Neural cell (in vitro differentiated cells): ENCODE results near the gene C1orf105. TPM values are rescaled to one million over a fixed set of nuclear protein-coding genes. Genes with fewer than 3 reads are reported as not detected.

ENCODE experiments used
- H2AFZ ChIP-seq: fragments of 200-600, 300-800 bp; sonication (generic), shearing (Covaris generic); 2 replicates; pipeline ENCODE4 v1.6.0; 2014; ENCODE audit warnings: low read depth, mild to moderate bottlenecking, antibody characterized with exemption, low read length, moderate library complexity
- H3F3A ChIP-seq: fragments of 200-600 bp; shearing (Covaris generic); 2 replicates; pipeline ENCODE4 v1.6.1; 2016; ENCODE audit warnings: mild to moderate bottlenecking, moderate library complexity, mixed read lengths, antibody characterized with exemption, low read length; ENCODE audit not compliant: insufficient read depth, poor library complexity, severe bottlenecking
- H3K27ac ChIP-seq: fragments of 200-600, 300-800 bp; sonication (generic), shearing (Covaris generic); 2 replicates; pipeline ENCODE4 v1.5.1; 2014; ENCODE audit warnings: mild to moderate bottlenecking, low read length, moderate library complexity
- H3K27me3 ChIP-seq: fragments of 300-800, 200-600 bp; sonication (generic), shearing (Covaris generic); 2 replicates; pipeline ENCODE4 v1.6.0; 2014; ENCODE audit warnings: mild to moderate bottlenecking, low read depth, low read length, moderate library complexity; ENCODE audit not compliant: insufficient read depth
- H3K36me3 ChIP-seq: fragments of 300-800, 200-600 bp; sonication (generic), shearing (Covaris generic); 2 replicates; pipeline ENCODE4 v1.5.1; 2014; ENCODE audit warnings: mild to moderate bottlenecking, antibody characterized with exemption, low read length, moderate library complexity; ENCODE audit not compliant: insufficient read depth
- H3K4me2 ChIP-seq: fragments of 300-800, 200-600 bp; sonication (generic), shearing (Covaris generic); 2 replicates; pipeline ENCODE4 v1.6.0; 2014; ENCODE audit warnings: mild to moderate bottlenecking, low read length
- H3K4me3 ChIP-seq: fragments of 300-800, 200-600 bp; sonication (generic), shearing (Covaris generic); 2 replicates; pipeline ENCODE4 v1.5.1; 2014; ENCODE audit warnings: mild to moderate bottlenecking, low read length, moderate library complexity
- H3K79me2 ChIP-seq: fragments of 200-600 bp; shearing (Covaris generic); replicated peaks from 2 replicates; pipeline ENCODE4 v1.6.0; 2014; ENCODE audit warnings: mild to moderate bottlenecking, low read length, moderate library complexity; ENCODE audit not compliant: insufficient read depth
- H3K9ac ChIP-seq: fragments of 300-800, 200-600 bp; sonication (generic), shearing (Covaris generic); 2 replicates; pipeline ENCODE4 v1.6.1; 2016; ENCODE audit warnings: mild to moderate bottlenecking, low read length, mixed read lengths
- H3K9me2 ChIP-seq: fragments of 200-600 bp; shearing (Covaris generic); 2 replicates; pipeline ENCODE4 v1.6.1; 2016; ENCODE audit warnings: mild to moderate bottlenecking, low read length, mixed read lengths; ENCODE audit not compliant: insufficient read depth
- H3K9me3 ChIP-seq: fragments of 200-600, 300-800 bp; sonication (generic), shearing (Covaris generic); 2 replicates; pipeline ENCODE4 v1.6.1; 2016; ENCODE audit warnings: mild to moderate bottlenecking, mixed run types, low read length, moderate library complexity, mixed read lengths
- H4K20me1 ChIP-seq: fragments of 200-600 bp; shearing (Covaris generic); 2 replicates; pipeline ENCODE4 v1.6.1; 2016; ENCODE audit warnings: mild to moderate bottlenecking, mixed run types; ENCODE audit not compliant: insufficient read depth
- CTCF ChIP-seq: fragments of 450-650 bp; IDR thresholded peaks from 2 replicates; pipeline ENCODE4 v1.5.1; 2014; ENCODE audit warnings: antibody characterized with exemption, mild to moderate bottlenecking, moderate library complexity; ENCODE audit not compliant: poor library complexity, severe bottlenecking
- EP300 ChIP-seq: fragments of 450-650 bp; conservative IDR thresholded peaks from 2 replicates; pipeline ENCODE4 v1.6.1; 2014; ENCODE audit warnings: antibody characterized with exemption, mild to moderate bottlenecking, moderate library complexity; ENCODE audit not compliant: poor library complexity, severe bottlenecking
- EZH2 ChIP-seq: fragments of 200-600, 300-800 bp; shearing (Covaris generic), sonication (generic); IDR thresholded peaks from 2 replicates; pipeline ENCODE4 v1.6.1; 2014; ENCODE audit warnings: antibody characterized with exemption, low read length, borderline replicate concordance, mild to moderate bottlenecking; ENCODE audit not compliant: insufficient read depth, poor library complexity, severe bottlenecking
- MXI1 ChIP-seq: fragments of 450-650 bp; conservative IDR thresholded peaks from 2 replicates; pipeline ENCODE4 v1.6.1; 2014; ENCODE audit warnings: antibody characterized with exemption, mild to moderate bottlenecking; ENCODE audit not compliant: poor library complexity, severe bottlenecking
- POLR2AphosphoS5 ChIP-seq: IDR thresholded peaks from 2 replicates; pipeline ENCODE4 v1.6.1; 2012
- RAD21 ChIP-seq: fragments of 450-650 bp; conservative IDR thresholded peaks from 2 replicates; pipeline ENCODE4 v1.6.1; 2014; ENCODE audit warnings: antibody characterized with exemption, mild to moderate bottlenecking, moderate library complexity
- REST ChIP-seq: IDR thresholded peaks from 2 replicates; pipeline ENCODE4 v1.6.1; 2012; ENCODE audit warnings: borderline replicate concordance
- SMC3 ChIP-seq: fragments of 450-650 bp; conservative IDR thresholded peaks from 2 replicates; pipeline ENCODE4 v1.6.1; 2014; ENCODE audit warnings: antibody characterized with exemption, mild to moderate bottlenecking, moderate library complexity; ENCODE audit not compliant: poor library complexity
- TAF1 ChIP-seq: IDR thresholded peaks from 2 replicates; pipeline ENCODE4 v1.6.1; 2012; ENCODE audit warnings: low read depth
- polyA plus RNA-seq: library from polyadenylated mRNA; depleted of rRNA; stranded (reverse); fragments of >200 nt; gene quantifications from 2 replicates; pipeline ENCODE4 v1.2.3, GENCODE V29; 2014

C1orf105 gene
- polyA plus RNA-seq, 1 donor from 2014 or later, result not detected

GRCh38 chr1:172423336-172423735, 2.9 kb downstream of the C1orf105 start:
- H3K9me2 ChIP-seq, result no peaks in the 10 kb centered on the region
- no peaks in the 10 kb centered on the region for H4K20me1 ChIP-seq
- H3K9ac ChIP-seq, result no peak overlapping the region
- H2AFZ ChIP-seq, result no peak overlapping the region
- no peaks in the 10 kb centered on the region for H3K79me2 ChIP-seq
- TF ChIP-seq EP300 (no peak), RAD21 (no peak), SMC3 (no peak), REST (no peak), CTCF (no peak), TAF1 (no peak), POLR2AphosphoS5 (no peak), EZH2 (no peak), MXI1 (no peak)
- H3F3A ChIP-seq, result no peaks in the 10 kb centered on the region
- no peak overlapping the region for H3K4me3 ChIP-seq
- H3K36me3 ChIP-seq, result no peaks in the 10 kb centered on the region
- no peaks in the 10 kb centered on the region for H3K9me3 ChIP-seq
- no peak overlapping the region for H3K27ac ChIP-seq
- H3K27me3 ChIP-seq, result no peaks in the 10 kb centered on the region
- H3K4me2 ChIP-seq, result no peak overlapping the region

GRCh38 chr1:172425339-172425738, 4.9 kb downstream of the C1orf105 start:
- Histone ChIP-seq H3K9ac (no peak overlapping the region), H3K9me2 (no peaks in the 10 kb centered on the region), H3K36me3 (no peaks in the 10 kb centered on the region), H3K27ac (no peak overlapping the region), H2AFZ (no peak overlapping the region), H3K4me2 (no peak overlapping the region), H3K4me3 (no peak overlapping the region), H3F3A (no peaks in the 10 kb centered on the region), H3K27me3 (no peaks in the 10 kb centered on the region), H3K9me3 (no peaks in the 10 kb centered on the region), H4K20me1 (no peaks in the 10 kb centered on the region), H3K79me2 (no peaks in the 10 kb centered on the region)
- no peak for TF ChIP-seq EZH2
- TF ChIP-seq SMC3, result no peak
- TF ChIP-seq POLR2AphosphoS5, result no peak
- no peak for TF ChIP-seq CTCF
- TF ChIP-seq EP300, result no peak
- no peak for TF ChIP-seq TAF1
- TF ChIP-seq REST, result no peak
- no peak for TF ChIP-seq RAD21
- no peak for TF ChIP-seq MXI1
